ENCODE measurements around the gene FDX1.

The FDX1 gene

DNA sequence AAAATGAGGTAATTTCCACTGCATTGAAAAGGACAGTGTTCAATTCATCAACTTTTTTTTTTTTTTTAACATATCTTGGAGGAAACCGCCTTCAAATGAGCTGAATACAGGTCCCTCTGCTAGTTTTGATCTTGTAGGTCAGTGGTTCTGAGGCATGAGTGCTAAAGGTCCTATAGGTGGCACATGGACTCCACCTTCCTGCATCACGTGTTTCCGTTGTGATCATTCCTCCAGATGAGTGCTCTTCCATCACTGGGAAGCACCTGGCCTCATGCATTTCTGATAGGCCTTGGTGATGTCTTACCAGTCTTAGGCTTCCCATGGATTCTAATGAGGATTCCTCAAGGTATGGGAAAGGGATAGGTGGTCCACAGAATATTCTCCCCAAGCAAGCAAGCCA lies 37.8 kb downstream of the FDX1 start:
- no peak for DNase-seq (ENCODE audit: low read depth in 3 of 3)

DNA sequence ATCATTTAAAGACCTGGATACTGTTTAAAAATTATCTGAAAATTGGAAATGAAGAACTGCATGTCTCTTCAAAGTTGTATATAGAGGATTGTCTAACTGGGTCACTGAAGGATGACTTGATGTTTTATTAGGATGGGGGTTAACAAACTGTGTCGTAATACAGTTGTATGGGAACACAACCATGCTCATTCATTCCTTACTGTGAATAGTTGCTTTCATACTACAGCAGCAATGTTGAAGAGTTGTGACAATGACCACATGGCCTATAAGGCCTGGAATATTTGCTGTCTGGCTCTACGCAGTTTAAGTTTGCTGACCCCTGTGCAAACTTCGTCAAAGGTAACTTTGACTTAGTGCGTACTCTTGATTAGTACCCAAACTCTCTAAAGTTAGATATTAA lies 38.4 kb downstream of the FDX1 start:
- no peak for DNase-seq (ENCODE audit: low read depth in 3 of 3)

DNA sequence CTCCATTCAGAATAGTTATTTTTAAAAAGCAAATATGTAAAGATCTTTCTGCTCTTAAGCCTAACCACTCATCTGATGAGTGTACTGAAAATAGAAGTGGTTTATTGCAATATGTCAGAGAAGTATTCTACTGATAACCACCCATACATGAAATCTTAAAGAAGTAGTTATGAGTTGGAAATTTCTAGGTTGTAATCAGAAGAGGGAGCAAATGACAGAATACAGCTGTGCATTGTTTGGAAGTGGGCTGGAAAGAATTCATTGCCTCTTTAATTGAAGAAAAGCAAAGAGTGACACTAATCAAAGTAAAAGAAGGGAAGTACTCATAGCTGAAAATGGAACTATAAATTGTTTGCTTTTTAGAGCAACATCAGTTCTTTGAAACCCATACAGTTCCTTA lies 39.4 kb downstream of the FDX1 start:
- no peak for DNase-seq (ENCODE audit: low read depth in 3 of 3)

DNA sequence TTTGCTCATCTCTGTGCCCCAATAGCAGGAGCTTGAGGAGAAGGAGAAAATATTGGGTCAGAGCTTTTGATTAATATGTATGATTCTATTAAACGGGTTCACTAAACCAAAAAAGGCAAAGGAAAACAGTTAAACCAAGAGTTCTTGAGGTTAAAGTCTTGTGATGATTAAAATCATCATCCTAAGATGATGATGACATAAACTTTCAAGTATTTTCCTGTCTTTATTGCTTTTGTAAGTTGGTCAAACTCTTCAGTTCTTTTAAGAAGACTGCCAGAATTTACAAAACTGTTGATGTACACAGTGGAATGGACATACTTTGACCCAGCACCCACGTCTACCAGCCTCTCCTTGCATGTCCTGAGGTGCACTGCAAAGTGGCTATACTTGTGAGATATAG lies 41.0 kb downstream of the FDX1 start:
- no peak for DNase-seq (ENCODE audit: low read depth in 3 of 3)

DNA sequence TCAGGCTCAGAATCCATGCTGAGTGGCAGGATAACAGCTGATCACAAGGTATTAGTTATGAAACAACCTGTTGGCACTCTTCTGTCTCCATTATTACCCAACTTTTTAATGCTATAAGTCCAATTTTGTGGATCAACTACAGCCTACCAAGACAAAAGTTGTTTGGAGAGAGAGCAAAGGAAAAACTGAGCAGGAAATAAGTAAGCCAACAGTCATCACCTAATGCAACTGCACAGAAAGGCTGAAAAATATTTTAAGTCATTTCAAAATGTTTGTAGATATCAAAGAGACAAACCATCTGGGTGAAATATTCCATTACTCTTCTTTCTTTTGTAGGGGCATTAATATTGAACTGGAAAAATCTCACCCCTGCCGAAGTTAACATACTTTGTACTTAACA lies 41.6 kb downstream of the FDX1 start:
- DNase-seq (ENCODE audit: low read depth in 3 of 3) = no peak

DNA sequence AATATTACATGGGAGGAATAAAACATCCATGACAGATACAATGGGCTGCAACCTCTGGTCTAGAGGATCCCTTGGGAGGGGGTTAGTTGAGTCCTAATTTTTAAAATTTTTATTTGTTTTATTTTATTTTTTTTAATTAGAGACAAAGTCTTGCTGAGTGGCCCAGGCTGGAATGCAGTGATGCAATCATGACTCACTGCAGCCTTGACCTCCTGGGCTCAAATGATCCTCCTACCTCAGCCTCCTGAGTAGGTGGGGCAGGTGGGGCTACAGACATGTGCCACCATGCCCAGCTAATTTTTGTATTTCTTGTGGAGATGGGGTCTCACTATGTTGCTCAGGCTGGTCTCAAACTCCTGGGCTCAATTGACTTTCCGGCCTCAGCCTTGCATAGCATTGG lies 43.1 kb downstream of the FDX1 start:
- DNase-seq (ENCODE audit: low read depth in 3 of 3) = no peak

DNA sequence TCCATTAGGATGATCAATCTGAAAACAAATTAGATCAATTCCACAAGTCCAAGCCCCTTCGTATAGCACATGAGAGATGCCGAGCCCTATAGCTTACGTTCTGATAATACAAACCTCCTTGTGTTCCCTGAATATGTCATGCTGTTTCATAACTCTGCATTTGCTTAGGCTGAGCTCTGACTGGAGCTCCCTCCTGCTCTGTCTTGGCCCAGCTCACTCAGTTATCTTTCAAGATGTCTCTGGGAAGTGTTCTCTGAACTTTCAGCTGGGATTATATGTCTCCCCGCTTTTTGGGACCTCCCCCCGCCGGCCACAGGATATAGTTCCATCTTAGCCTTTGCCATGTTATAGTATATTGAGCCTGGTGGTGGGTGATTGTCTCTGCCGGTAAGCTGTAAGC lies 44.0 kb downstream of the FDX1 start:
- no peak for DNase-seq (ENCODE audit: low read depth in 3 of 3)

DNA sequence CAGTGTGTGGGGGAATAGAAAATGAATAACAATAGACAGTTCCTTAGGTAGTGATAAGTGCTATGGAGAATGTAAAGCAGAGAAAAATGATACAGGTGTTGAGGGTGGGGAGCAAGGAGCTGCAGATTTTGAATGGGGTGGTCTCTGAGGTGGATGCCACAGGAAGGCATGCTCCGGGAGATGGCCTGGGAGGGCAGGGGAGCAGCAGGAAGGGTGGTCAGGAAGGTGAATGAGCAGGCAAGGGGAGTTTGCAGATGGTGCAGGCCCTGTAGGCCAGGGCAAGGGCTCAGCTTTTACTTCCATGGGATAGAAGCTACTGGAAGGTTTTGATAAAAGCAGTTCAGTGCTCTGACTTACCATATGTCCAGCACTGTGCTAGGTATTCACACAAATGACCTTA lies 44.8 kb downstream of the FDX1 start:
- no peak for DNase-seq (ENCODE audit: low read depth in 3 of 3)

DNA sequence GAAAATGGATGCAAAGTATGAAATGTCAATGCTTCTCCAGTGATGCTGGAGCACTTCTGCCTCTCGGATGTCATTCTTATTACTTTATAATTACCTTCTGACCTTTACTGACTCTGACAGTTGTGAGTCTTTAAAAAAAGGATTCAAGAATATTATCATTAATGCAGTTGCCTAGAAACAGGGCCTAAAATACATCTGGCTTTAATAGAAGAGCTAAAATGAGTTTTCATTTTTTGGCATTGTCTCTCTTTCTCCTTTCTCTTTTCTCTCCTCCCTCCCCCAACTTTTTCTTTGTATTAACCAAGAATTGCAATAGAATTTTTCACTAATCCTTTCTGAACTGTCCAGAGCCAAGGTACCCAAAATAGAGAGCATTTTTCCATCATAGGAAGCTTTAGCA lies 45.9 kb downstream of the FDX1 start:
- DNase-seq (ENCODE audit: low read depth in 3 of 3) = no peak

DNA sequence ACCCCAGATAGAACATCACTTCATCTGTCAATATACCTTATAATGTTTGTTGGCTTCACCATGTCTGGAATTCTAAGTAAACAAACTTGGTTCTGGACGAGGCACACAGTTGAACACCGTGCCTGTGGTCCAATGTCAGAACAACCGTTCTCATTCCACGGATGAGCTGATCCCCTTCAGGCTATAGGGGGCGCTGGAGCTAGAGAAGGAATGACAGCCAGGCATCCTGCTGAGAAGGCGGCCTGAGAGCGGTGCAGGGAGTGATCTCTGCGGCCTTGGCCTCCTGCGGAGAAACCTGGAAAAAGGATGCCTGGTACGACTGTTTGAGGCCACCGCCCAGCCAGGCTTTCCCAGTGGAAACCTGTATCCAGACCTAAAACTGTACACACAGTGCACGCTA lies 48.7 kb downstream of the FDX1 start:
- DNase-seq (ENCODE audit: low read depth in 3 of 3) = no peak

DNA sequence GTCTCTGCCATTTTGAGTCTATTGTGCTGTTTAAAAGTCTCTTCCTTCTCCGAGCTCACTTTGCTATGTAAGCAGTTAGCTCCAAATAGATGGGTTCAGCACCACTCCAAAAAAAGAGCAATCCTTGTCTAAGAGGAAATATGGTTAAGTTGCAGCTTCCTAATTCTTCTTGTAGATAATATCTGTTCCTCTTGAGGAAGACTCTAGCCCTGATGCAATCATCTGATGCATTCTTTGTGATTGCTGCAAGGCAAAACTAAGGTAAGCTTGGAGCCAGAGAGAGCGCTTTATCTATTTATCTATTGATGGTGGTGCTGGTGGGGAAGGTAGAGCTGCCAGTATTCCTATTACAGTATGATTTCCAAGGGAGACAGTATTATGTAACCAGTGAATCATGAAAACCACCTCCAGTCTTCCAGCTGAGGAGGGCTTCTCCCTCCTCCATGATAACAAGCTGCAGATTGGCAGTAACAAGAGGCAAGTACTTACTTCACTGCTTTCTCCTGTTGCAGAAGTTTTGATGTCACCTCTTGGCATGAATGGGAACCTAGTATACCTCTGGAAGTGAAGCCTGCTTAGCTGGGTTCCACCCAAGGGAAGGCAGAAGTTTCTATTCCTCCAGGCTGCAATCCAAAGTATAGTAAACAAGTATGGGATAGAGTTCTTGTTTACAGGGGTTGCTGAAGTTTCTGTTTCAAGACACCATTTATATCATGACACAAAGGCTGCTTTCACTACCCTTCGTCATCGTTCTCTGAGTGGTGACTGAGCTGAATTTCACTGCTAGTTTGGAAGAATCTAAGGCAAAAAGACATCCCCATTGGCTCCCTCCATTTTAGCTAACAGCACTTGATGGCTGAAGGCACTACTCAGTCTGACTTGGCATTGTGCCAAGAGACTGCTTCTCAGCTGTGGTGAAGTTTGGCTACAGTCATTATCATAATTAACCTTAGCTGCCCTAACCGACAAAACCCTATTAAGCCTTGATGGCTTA lies 49.7 kb downstream of the FDX1 start:
- DNase-seq (ENCODE audit: low read depth in 3 of 3) = no peak

DNA sequence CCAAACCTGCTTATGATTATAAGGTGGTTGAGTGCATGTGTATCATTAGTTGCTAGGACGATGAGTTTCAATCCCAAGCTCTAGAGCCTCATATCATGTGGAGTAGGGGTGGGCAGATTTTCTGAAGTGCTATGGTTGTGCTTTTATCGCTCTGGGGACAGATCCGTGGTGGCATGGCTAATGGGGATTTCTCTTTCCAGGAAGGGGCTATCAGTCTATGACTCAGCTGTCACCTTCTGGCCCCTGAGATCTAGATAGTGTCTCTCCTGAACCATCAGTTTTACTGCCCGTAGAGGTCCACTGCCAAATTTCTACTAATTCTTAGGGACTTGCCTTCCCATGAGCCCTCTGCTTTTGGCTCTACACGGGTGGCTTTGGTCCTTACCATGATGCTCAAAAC lies 51.8 kb downstream of the FDX1 start:
- no peak for DNase-seq (ENCODE audit: low read depth in 3 of 3)

DNA sequence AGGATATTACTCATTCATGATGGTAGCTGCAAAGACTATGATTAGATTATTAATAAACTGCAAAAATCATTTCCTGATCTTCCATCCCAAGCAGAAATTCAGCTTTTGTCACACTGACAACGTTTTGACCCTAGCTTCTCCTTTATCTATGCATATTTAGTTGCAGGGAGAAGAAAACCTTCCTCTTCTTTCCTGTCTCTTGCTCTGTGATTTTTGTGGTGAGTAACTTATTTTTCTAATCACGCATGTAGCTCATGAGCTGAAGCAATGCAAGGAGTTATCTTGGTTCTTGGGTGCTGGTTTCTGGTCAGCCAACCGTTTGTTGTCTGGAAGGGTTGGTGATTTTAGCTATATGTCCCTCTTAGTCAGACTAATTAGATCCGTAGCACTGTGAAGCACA lies 56.4 kb downstream of the FDX1 start:
- DNase-seq (ENCODE audit: low read depth in 3 of 3) = no peak

DNA sequence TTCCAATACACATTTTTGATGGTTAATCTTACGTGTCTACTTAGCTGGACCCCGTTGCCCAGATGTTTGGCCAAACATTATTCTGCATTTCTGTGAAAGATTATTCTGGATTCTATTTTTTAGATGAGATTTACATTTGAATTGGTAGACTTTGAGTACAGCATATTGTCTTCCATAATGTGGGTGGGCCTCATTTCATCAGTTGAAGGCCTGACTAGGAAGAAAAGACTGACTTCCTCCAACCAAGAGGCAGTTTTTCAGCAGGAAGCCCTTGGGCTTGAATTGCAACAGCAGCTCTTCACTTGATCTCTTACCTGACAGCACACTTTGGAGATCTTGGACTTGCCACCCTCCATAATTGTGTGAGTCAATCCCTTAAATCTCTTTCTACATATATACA lies 58.7 kb downstream of the FDX1 start:
- DNase-seq (ENCODE audit: low read depth in 3 of 3) = no peak

DNA sequence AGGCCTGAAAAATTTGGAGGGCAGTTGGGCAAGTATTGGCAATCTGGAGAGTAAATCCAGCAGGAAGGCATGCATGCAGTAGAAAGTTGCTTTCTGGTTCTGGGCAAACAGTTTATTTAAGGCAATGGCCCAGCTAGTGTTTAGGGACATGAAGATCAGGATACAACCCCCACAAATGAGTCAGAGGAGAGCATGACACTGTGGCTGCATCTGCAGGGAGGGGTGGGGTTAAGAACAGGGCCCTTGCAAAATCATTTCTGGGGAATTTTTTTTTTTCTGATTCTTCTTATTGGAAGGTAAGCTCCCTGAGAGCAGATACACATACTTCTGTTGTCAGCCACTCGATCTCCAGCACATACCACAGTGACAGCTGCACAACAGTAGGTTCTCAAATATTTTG lies 61.1 kb downstream of the FDX1 start:
- DNase-seq (ENCODE audit: low read depth in 3 of 3) = no peak

DNA sequence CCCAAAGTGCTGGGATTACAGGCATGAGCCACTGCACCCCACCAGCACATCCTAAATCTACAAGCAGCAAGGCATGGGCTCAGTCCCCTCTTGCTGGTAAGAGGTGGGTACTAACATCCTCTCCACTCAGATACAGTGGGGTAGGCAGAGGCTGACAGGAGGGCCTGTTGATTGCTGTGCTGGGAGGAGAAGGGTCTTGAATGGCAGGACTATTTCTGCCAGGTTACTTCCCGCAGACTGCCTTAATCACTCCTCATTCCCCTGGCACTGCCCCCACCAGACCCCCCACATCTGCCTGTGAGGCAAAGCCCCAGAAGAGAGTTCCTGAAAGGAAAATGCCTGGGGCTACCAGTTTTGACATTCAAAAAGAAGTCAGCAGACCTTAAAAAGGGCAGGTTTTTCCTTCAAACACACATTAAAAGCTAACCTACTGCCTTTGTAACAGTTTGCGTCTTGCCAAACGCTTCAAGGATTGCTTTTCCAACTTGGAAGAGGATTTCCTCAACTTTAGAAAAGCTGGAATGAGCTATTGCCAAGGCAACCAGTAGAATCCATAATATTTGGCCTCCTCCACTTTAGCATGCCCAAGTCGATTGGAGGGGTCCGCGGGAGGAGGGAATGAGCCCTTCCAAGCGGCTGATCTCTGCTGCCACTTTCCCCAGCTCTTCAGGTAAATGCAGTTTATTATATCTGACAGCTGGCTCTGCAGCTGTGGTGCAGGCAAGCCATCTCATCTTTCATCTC lies 62.0 kb downstream of the FDX1 start:
- DNase-seq (ENCODE audit: low read depth in 3 of 3) = no peak

DNA sequence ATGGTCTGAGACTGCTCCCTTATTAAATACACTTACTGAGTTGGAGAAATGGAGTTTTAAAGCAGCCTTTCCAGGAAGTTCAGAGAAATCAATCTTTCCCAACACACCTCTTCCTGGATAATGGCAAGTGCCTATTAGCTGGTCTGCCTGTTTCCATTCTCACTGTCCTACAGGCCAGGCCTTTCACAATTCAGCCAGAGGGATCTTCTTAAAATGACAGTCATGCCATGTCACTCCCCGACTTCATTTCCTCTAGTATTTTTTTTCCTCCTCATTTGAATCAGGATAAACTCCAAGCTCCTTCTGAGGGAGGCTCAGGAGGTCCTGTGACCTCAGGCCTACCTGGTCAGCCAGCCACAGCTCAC lies 62.6 kb downstream of the FDX1 start:
- no peak for DNase-seq (ENCODE audit: low read depth in 3 of 3)

DNA sequence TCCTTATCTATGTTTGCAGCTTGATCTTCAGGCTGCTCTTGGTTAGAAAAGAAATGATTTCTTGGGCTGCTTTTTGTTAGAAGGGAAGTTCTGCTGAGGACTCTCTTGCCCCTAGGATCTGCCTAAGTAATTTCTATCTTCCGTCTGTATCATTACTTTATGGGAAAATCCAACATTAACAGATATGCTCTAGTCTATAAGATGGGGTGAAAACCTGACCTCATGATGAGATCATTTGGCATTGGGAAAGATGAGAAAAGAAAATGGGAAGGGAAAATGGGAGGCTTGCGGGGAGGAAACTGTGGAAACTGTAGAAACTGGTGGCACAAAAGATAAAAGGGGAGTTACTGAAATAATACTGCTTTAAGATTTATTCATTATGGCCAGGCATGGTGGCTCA lies 63.6 kb downstream of the FDX1 start:
- no peak for DNase-seq (ENCODE audit: low read depth in 3 of 3)

DNA sequence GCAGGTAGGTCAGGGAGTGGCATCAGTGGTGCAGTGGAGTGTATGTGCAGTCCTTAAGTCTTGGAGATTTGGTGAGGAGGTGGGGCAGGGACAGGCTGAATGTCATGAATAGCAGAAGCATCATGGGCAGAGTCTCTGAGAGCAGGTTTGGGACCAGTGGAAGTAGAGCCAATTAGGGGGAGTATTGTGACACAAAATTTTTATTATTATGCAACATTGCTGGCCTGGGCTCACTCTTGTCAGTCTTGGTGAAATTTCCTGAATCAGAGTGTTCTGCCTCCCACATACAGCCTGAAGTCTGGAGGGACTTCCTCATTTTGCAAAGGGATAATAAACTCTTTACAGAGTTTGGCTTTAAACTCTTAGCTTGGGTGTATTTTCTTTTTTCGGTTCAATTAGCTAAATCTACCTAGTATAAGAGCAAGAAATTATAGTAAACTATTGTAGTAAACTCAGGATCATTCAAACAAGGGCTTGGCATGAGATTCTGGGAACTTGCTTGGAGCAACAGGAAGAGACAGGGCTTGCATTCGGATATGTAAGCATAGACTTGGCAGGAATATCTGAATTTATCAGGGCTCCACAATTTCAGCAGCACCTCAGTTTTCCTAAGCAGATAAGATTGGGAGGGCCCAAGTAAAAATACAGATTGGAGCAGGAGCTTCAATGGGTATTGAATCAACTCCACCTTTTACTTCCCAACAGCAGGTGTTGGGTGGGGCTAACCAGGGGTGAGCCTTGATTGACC lies 67.7 kb downstream of the FDX1 start:
- no peak for DNase-seq (ENCODE audit: low read depth in 3 of 3)

DNA sequence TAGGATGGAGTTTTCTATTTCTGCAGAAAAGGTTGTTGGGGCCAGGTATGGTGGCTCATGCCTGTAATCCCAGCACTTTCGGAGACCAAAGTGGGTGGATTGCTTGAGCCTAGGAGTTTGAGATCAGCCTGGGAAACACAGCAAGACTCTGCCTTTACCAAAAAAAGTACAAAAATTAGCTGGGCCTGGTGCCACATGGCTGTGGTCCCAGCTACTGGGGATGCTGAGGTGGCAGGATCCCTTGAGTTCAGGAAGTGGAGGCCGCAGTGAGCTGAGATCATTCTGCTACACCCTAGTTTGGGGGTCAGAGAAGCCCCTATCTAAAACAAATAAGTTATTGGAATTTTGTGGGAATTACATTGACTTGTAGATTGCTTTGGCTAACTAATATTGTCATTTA lies 71.7 kb downstream of the FDX1 start:
- DNase-seq (ENCODE audit: low read depth in 3 of 3) = no peak

DNA sequence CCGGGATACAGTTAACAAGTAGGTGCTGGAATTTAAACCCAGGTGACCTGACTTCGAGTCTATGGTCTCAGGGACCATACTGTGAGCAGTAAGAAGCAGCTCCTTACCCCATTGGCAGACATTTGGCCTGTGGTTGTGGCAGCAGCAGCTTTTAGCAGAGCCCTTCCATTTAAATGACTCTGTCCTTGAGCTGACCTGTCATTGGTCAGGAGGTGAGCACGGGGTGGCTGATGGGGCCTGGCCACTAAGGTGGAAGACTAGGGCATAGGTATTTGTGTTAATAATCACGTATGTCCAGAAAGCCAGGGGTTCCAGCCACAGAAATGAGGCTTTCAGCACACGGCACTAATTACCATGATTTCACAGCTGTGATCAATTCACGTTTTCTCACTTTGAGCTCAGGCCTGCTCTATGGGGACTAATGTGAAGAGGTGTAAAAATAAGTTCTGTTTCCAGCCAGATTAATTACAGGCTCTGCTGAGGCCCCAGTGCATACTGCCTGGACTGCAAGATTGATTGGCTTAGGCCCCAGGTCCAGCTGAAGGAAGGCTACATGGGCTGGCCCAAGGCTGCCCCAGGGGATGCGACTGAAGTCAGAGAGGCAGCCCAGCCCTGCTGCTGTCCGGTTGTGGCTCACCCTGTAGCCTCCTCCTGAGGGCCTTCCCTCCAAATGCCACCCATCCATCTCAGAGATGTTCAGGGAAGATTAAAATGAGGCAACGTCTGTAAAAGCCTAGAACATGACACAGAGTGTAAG lies 76.0 kb downstream of the FDX1 start:
- DNase-seq (ENCODE audit: low read depth in 3 of 3) = no peak

DNA sequence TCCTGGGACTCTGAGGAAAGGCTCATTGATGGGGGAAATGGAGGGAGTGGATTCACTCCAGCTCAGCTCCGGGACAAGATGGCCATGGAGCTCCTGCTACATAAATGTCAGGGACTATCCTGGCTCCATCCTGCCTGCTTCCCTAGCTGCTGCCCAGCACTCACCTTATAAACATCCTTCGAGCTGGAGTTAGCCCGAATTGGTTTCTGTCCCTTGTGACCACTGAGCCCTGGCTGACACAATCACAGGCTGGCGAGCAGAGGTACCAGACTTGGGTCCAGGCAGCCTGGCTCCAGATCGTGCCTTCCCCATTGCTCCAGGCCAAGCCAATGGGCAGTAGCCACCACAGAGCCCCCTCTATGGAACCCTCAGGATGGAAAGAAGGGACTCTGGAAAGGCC lies 77.6 kb downstream of the FDX1 start:
- DNase-seq (ENCODE audit: low read depth in 3 of 3) = no peak
